GM12874 (cell line): ENCODE measurements around the gene SMYD1.

Experiments
- TF ChIP-seq, protein P1 (sequence below): IDR thresholded peaks from 2 replicates; pipeline ENCODE4 v1.5.1; 2011; ENCODE audit warnings: low read depth, mild to moderate bottlenecking, control low read depth, low read length, moderate library complexity; ENCODE audit not compliant: insufficient read depth

Gene SMYD1

GRCh38 chr2:88067598-88067997 is at the start of gene SMYD1:
Gene SMYD1, plus strand, starts transcription at chr2:88067825. Its CDS starts 40 bp downstream, at chr2:88067865.
- TF ChIP-seq, protein P1, sequence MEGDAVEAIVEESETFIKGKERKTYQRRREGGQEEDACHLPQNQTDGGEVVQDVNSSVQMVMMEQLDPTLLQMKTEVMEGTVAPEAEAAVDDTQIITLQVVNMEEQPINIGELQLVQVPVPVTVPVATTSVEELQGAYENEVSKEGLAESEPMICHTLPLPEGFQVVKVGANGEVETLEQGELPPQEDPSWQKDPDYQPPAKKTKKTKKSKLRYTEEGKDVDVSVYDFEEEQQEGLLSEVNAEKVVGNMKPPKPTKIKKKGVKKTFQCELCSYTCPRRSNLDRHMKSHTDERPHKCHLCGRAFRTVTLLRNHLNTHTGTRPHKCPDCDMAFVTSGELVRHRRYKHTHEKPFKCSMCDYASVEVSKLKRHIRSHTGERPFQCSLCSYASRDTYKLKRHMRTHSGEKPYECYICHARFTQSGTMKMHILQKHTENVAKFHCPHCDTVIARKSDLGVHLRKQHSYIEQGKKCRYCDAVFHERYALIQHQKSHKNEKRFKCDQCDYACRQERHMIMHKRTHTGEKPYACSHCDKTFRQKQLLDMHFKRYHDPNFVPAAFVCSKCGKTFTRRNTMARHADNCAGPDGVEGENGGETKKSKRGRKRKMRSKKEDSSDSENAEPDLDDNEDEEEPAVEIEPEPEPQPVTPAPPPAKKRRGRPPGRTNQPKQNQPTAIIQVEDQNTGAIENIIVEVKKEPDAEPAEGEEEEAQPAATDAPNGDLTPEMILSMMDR = no peak

- TF ChIP-seq, protein P1 = no peak
Observed at GRCh38 chr2:88018909-88019308, 48.7 kb upstream of the SMYD1 start.

GRCh38 chr2:88019985-88020384 is 47.6 kb upstream of the SMYD1 start:
- TF ChIP-seq, protein P1 = no peak

DNA sequence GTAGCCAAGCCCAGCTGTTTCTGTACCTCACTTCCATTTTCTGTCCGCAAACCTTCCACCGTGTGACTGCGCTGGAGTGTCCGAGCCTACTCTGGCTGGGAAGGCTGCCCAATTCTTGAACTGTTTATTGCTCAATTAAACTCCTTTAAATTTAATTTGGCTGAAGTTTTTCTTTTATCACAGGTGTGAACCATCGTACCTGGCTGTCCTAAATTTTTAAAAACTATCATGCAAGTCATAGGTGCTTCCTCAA is 45.0 kb upstream of the SMYD1 start:
- TF ChIP-seq, protein P1 = no peak

GRCh38 chr2:88024509-88024908 is 43.1 kb upstream of the SMYD1 start:
- TF ChIP-seq, protein P1 = no peak

- TF ChIP-seq, protein P1 = no peak
Observed at GRCh38 chr2:88027697-88028389, 39.8 kb upstream of the SMYD1 start.

GRCh38 chr2:88028931-88029330 is 38.7 kb upstream of the SMYD1 start:
- TF ChIP-seq, protein P1 = no peak
